Activated T-helper 17 cell treated with anti-CD3 and anti-CD28 coated beads, Interleukin-2, amount 50 U/mL, for 72 hours (primary cell): ENCODE measurements around the gene DIPK1B. TPM values are rescaled to one million over a fixed set of nuclear protein-coding genes. Genes with fewer than 3 reads are reported as not detected.
"Not testable (repeated sequence)": the region's sequence is repeated elsewhere in the genome, so short reads cannot be mapped to it uniquely, and the experiment has no call there.

Experiments used
- ATAC-seq: fragments of 150-1000 bp; cut with Tn5 transposase; replicated peaks from 2 replicates; pipeline ENCODE4 v1.10.0; 2021; ENCODE audit warnings: mild to moderate bottlenecking, moderate library complexity
- H3K27ac Mint-ChIP-seq: one replicate; pipeline ENCODE4 v1.8.0; 2022; ENCODE audit warnings: mixed read lengths
- H3K27me3 Mint-ChIP-seq: one replicate; pipeline ENCODE4 v1.8.0; 2022; ENCODE audit warnings: mixed read lengths
- H3K36me3 Mint-ChIP-seq: one replicate; pipeline ENCODE4 v1.8.0; 2022; ENCODE audit warnings: low read depth, mild to moderate bottlenecking, mixed read lengths
- H3K4me1 Mint-ChIP-seq: one replicate; pipeline ENCODE4 v1.8.0; 2022; ENCODE audit warnings: mixed read lengths
- H3K4me3 Mint-ChIP-seq: one replicate; pipeline ENCODE4 v1.8.0; 2022; ENCODE audit warnings: mild to moderate bottlenecking, mixed read lengths
- H3K9me3 Mint-ChIP-seq: one replicate; pipeline ENCODE4 v1.8.0; 2022; ENCODE audit warnings: mixed read lengths
- total RNA-seq, 2 donors: library from RNA; stranded (reverse); gene quantifications; one replicate each; pipeline ENCODE4 v1.2.3, GENCODE V29; 2022

DIPK1B gene
- total RNA-seq, 2 donors from 2014 or later, result not detected

DNA sequence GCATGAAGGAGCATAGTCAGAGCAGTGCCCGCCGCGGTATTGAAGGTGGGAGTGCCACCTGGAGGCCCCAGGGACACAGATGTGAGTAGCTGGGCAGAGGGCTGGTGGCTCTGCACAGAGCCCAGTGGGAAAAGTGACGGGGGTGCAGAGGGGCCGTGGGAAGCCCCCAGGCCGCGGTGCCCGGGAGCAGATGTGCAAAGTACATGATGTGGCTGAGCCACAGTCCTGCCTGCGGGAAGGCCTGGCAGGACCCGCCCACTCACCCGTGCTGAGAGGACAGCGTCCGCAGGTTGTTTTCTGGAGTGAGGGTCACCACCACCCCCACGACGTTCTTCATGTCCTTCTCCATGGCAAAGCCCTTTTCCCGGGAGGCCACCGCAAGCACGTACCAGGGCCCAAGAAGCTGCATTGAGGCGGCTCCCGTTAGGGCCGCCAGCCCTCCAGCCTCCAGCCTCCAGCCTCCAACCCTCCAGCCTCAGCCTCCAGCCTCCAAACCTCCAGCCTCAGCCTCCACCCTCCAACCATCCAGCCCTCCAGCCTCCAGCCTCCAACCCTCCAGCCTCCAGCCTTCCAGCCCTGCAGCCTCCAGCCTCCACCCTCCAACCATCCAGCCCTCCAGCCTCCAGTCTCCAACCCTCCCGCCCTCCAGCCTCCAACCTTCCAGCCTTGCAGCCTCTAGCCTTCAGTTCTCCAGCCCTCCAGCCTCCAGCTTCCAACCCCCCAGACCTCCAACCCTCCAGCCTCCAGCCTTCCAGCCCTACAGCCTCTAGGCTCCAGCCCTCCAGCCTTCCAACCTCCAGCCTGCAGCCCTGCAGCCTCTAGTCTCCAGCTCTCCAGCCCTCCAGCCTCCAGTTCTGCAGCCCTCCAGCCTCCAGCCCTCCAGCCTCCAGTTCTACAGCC is 35.0 kb downstream of the DIPK1B start:
- H3K36me3 Mint-ChIP-seq, result no peaks in the 10 kb centered on the region
- ATAC-seq, result no peak
- peaks cover 3% of the 10 kb centered on the region for H3K9me3 Mint-ChIP-seq
- H3K4me3 Mint-ChIP-seq, result no peak overlapping the region
- H3K27me3 Mint-ChIP-seq, result peaks cover 6% of the 10 kb centered on the region
- no peak overlapping the region for H3K27ac Mint-ChIP-seq
- H3K4me1 Mint-ChIP-seq, result no peaks in the 10 kb centered on the region

DNA sequence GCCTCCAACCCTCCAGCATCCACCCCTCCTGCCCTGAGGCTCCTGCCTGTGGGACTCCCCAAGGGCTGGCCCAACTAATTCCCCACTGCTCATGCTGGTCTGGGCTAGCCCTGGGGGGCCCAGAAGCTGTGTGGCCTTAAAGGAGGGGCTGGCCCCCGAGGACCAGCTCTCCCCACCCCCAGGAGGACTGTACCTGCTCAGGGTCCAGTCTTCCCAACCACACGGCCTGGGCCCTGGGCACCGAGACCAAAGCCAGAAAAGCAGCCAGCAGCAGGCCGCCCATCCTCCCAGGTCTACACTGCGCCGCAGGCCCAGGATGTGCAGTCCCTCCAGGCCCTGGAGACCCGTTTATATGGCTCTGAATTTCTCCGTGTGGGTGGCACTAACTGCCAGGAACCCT is 35.8 kb downstream of the DIPK1B start, which contains the start of gene LCN6:
Gene LCN6, minus strand, starts transcription at position 325 of the 400 bp plus-strand sequence. Its CDS starts 42 bp downstream, at position 283.
- H3K36me3 Mint-ChIP-seq, result no peaks in the 10 kb centered on the region
- peaks cover 5% of the 10 kb centered on the region for H3K9me3 Mint-ChIP-seq
- no peak for ATAC-seq
- H3K27ac Mint-ChIP-seq, result no peak within 1 kb of the TSS
- H3K4me3 Mint-ChIP-seq, result no peak within 1 kb of the TSS
- no peaks in the 10 kb centered on the region for H3K4me1 Mint-ChIP-seq
- H3K27me3 Mint-ChIP-seq, result peaks cover 6% of the 10 kb centered on the region

DNA sequence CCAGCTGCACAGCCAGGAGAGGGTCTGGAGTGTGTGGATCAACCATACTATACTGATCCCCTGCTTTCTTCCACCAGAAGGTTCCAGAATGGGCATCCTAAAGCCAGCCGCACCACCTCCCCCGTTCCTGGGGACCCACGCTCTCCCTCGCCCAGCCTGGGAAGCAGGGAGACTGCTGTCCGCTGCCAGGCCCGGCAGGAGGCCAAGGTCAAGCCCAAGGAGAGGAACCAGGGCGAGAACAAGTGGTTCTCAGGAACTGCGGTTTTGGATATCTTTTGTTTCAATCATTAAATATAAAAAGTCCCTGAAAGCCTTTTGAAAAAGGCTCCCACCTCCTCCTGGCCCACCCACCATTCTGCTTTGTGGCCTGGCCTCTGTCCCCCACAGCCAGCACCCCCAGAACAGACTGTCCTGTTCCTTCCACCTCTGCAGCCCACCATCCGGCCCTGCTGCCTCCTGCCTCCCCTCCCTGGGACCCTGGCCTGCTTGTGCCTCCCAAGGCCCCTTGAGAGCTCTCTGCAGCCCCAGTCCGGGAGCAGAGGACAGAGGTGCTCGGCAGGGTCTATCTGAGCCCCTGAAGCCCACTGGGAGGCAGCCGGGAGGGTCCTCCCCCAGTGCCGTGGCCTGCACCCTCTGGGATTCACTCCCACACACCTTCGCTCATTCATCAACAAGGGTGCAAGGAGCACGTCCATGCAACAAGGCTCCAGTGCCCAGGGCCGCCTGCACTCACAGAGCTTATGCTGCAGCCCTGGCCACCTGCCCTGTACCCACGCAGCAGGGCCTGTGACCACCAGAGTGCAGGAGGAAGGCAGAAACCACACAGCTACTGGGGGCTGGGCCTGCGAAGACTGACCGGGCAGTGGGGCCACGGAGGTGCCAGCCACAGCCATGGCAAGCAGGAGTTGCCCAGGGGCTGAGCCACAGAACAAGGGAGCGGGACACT is 36.6 kb downstream of the DIPK1B start:
- Mint-ChIP-seq H3K4me1 (no peaks in the 10 kb centered on the region), H3K27ac (no peak overlapping the region), H3K4me3 (no peak overlapping the region), H3K36me3 (no peaks in the 10 kb centered on the region), H3K9me3 (peaks cover 5% of the 10 kb centered on the region), H3K27me3 (peaks cover 6% of the 10 kb centered on the region)
- ATAC-seq, result no peak

- H3K4me3 Mint-ChIP-seq, result no peak overlapping the region
- peak; percentile 99 for ATAC-seq
- peaks cover 6% of the 10 kb centered on the region for H3K27me3 Mint-ChIP-seq
- H3K4me1 Mint-ChIP-seq, result no peaks in the 10 kb centered on the region
- no peaks in the 10 kb centered on the region for H3K36me3 Mint-ChIP-seq
- H3K9me3 Mint-ChIP-seq, result peaks cover 5% of the 10 kb centered on the region
- H3K27ac Mint-ChIP-seq, result no peak overlapping the region
Measured at GRCh38 chr9:136750526-136750925, 38.2 kb downstream of the DIPK1B start.

- no peak overlapping the region for H3K27ac Mint-ChIP-seq
- peaks cover 5% of the 10 kb centered on the region for H3K9me3 Mint-ChIP-seq
- no peaks in the 10 kb centered on the region for H3K36me3 Mint-ChIP-seq
- no peak for ATAC-seq
- H3K4me1 Mint-ChIP-seq, result no peaks in the 10 kb centered on the region
- no peak overlapping the region for H3K4me3 Mint-ChIP-seq
- H3K27me3 Mint-ChIP-seq, result peaks cover 6% of the 10 kb centered on the region
Measured at GRCh38 chr9:136751244-136751643, 38.9 kb downstream of the DIPK1B start.

GRCh38 chr9:136751814-136752213 is 39.4 kb downstream of the DIPK1B start:
- Mint-ChIP-seq H3K4me3 (no peak overlapping the region), H3K9me3 (peaks cover 5% of the 10 kb centered on the region), H3K27me3 (peaks cover 6% of the 10 kb centered on the region), H3K4me1 (no peaks in the 10 kb centered on the region), H3K36me3 (no peaks in the 10 kb centered on the region), H3K27ac (no peak overlapping the region)
- ATAC-seq, result no peak

- Mint-ChIP-seq H3K36me3 (no peaks in the 10 kb centered on the region), H3K27ac (no peak overlapping the region), H3K4me3 (no peak overlapping the region), H3K4me1 (no peaks in the 10 kb centered on the region), H3K9me3 (peaks cover 5% of the 10 kb centered on the region), H3K27me3 (no peaks in the 10 kb centered on the region)
- no peak for ATAC-seq
Measured at GRCh38 chr9:136753371-136754058, 41.1 kb downstream of the DIPK1B start.

DNA sequence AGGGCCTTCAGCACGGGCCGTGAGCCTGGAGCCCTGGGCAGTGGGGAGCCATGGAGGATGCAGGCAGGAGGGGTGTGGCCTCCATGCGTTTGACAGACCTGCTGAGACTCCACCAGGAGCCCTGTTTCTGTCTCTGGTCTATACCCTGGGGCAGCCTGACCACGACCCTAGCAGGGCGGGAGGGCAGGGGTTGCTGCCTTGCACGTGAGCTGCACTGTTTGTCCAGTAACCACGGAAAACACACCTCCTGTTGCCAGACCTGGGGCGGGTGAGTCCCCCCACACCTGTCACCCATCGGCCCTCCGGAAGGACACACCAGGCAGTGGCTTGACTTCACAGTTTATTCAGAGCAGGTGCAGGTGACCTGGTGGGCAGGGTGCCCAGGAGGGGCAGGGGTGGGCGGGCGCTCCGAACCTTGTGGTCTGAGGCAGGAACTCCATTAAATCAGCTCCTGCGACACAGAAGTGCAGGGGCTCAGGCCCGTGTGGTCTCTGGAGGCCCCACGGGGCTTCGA is 41.7 kb downstream of the DIPK1B start:
- ATAC-seq, result no peak
- H3K36me3 Mint-ChIP-seq, result no peaks in the 10 kb centered on the region
- no peaks in the 10 kb centered on the region for H3K27me3 Mint-ChIP-seq
- H3K27ac Mint-ChIP-seq, result no peak overlapping the region
- no peak overlapping the region for H3K4me3 Mint-ChIP-seq
- H3K9me3 Mint-ChIP-seq, result peaks cover 5% of the 10 kb centered on the region
- H3K4me1 Mint-ChIP-seq, result no peaks in the 10 kb centered on the region

GRCh38 chr9:136754626-136755301 is 42.4 kb downstream of the DIPK1B start:
- H3K9me3 Mint-ChIP-seq, result peaks cover 5% of the 10 kb centered on the region
- no peaks in the 10 kb centered on the region for H3K36me3 Mint-ChIP-seq
- no peaks in the 10 kb centered on the region for H3K4me1 Mint-ChIP-seq
- H3K27me3 Mint-ChIP-seq, result no peaks in the 10 kb centered on the region
- H3K4me3 Mint-ChIP-seq, result no peak overlapping the region
- no peak for ATAC-seq
- H3K27ac Mint-ChIP-seq, result no peak overlapping the region

DNA sequence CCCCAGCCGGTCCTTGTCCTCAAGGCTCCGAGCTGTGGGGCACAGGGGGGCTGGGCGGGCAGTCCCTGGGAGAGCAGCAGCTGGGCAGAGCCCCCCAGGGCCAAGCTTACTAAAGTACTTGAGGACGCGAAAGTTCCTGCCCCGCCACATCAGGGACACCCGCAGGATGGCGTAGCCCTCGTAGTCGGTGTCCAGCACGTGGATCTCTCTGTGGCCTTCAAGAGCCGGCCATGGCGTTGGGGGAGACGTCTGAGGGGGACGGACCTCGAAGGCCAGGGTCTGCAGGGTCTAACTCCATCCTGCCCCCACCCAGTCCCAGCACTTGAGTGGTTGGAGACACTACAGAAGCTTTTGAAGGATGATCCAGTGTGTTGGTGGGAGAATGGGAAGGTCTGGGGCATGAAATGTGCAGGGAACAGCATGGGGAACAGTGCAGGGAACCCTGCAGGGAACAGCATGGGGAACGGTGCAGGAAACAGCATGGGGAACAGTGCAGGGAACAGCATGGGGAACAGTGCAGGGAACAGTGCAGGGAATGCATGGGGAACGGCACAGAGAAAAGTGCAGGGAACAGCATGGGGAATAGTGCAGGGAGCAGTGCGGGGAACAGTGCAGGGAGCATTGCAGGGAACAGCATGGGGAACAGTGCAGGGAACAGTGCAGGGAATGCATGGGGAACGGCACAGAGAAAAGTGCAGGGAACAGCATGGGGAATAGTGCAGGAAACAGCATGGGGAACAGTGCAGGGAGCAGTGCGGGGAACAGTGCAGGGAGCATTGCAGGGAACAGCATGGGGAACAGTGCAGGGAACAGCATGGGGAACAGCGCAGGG is 43.1 kb downstream of the DIPK1B start:
- H3K27me3 Mint-ChIP-seq, result not testable (repeated sequence)

GRCh38 chr9:136756134-136756438 is 43.7 kb downstream of the DIPK1B start:
- Mint-ChIP-seq H3K4me1 (no peaks in the 10 kb centered on the region), H3K27ac (no peak overlapping the region)

More for the DNA sequence above, 43.1 kb downstream of the DIPK1B start:
- not testable (repeated sequence) for ATAC-seq, H3K4me1 Mint-ChIP-seq, H3K4me3 Mint-ChIP-seq, H3K27ac Mint-ChIP-seq, H3K9me3 Mint-ChIP-seq, H3K36me3 Mint-ChIP-seq

GRCh38 chr9:136756836-136757235 is 44.5 kb downstream of the DIPK1B start:
- ATAC-seq, result no peak
- no peaks in the 10 kb centered on the region for H3K4me1 Mint-ChIP-seq
- H3K27me3 Mint-ChIP-seq, result peaks cover 4% of the 10 kb centered on the region
- no peaks in the 10 kb centered on the region for H3K36me3 Mint-ChIP-seq
- H3K4me3 Mint-ChIP-seq, result no peak overlapping the region
- peaks cover 5% of the 10 kb centered on the region for H3K9me3 Mint-ChIP-seq
- H3K27ac Mint-ChIP-seq, result no peak overlapping the region

More at GRCh38 chr9:136756134-136756438, 43.7 kb downstream of the DIPK1B start:
- Mint-ChIP-seq H3K36me3 (no peaks in the 10 kb centered on the region), H3K9me3 (peaks cover 5% of the 10 kb centered on the region), H3K4me3 (no peak overlapping the region), H3K27me3 (peaks cover 4% of the 10 kb centered on the region)
- no peak for ATAC-seq

DNA sequence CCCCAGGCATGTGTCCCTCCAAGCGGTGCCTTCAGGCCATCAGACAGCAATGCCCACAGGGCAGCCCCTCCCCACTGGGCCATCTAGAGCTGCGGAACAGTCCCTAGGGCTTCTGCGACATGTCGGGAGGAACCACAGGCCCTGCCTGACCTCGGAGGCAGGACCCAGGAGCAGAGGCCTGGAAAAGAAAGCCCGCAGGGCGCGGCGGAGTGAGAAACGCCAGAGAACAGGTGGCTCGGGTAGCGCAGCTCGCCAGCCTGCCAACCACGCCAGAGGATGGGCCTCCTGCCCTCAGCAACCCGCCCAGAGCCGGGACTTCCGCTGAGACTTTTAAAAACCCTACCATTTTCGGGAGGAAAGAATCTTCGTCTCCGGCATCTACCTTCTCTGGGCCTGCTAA is 45.0 kb downstream of the DIPK1B start:
- H3K27me3 Mint-ChIP-seq, result peaks cover 4% of the 10 kb centered on the region
- H3K9me3 Mint-ChIP-seq, result peaks cover 3% of the 10 kb centered on the region
- H3K4me3 Mint-ChIP-seq, result no peak overlapping the region
- no peak for ATAC-seq
- no peaks in the 10 kb centered on the region for H3K36me3 Mint-ChIP-seq
- H3K4me1 Mint-ChIP-seq, result no peaks in the 10 kb centered on the region
- H3K27ac Mint-ChIP-seq, result no peak overlapping the region
